GM12878 (cell line): Measurements from ENCODE around the gene FLAD1. TPM values are rescaled to one million over a fixed set of nuclear protein-coding genes. Genes with fewer than 3 reads are reported as not detected.

ENCODE experiments used
- CBFB ChIP-seq: IDR thresholded peaks from 2 replicates; pipeline ENCODE4 v1.6.1; 2016; ENCODE audit warnings: antibody characterized with exemption, low read depth
- CUX1 ChIP-seq: IDR thresholded peaks from 2 replicates; pipeline ENCODE4 v1.6.1; 2012; ENCODE audit warnings: improper control_type of control experiment, low read depth, low read length; ENCODE audit not compliant: insufficient replicate concordance
- E2F8 ChIP-seq: fragments of 450-650 bp; IDR thresholded peaks from 2 replicates; pipeline ENCODE4 v1.6.1; 2018; ENCODE audit warnings: mild to moderate bottlenecking, low read depth, moderate library complexity; ENCODE audit not compliant: partially characterized antibody
- EGR1 ChIP-seq, 2 experiments: IDR thresholded peaks; 1 replicate in 1 of 2; 2 replicates in 1 of 2; pipeline ENCODE4 v1.6.1; 2011 to 2012; ENCODE audit warnings: low read depth in 2 of 2, low read length in 2 of 2, borderline replicate concordance in 1 of 2, mild to moderate bottlenecking in 1 of 2, moderate library complexity in 1 of 2
- ESRRA ChIP-seq: IDR thresholded peaks from 2 replicates; pipeline ENCODE4 v1.6.1; 2012; ENCODE audit warnings: mild to moderate bottlenecking, low read length, improper control_type of control experiment
- GATAD2B ChIP-seq: fragments of 450-650 bp; conservative IDR thresholded peaks from 2 replicates; pipeline ENCODE4 v1.6.1; 2017; ENCODE audit warnings: low read depth, mild to moderate bottlenecking, moderate library complexity
- HDAC2 ChIP-seq: fragments of 200-600 bp; sonication (generic); IDR thresholded peaks from 2 replicates; pipeline ENCODE4 v1.6.1; 2017
- HDAC6 ChIP-seq: fragments of 200-600 bp; sonication (generic); IDR thresholded peaks from one replicate; pipeline ENCODE4 v1.8.0; 2017; ENCODE audit warnings: antibody characterized with exemption; ENCODE audit not compliant: unreplicated experiment
- HDGF ChIP-seq: fragments of 450-650 bp; IDR thresholded peaks from 2 replicates; pipeline ENCODE4 v1.6.1; 2016; ENCODE audit warnings: antibody characterized with exemption
- IRF4 ChIP-seq: IDR thresholded peaks from 2 replicates; pipeline ENCODE4 v1.6.1; 2011; ENCODE audit warnings: low read depth, low read length
- KLF5 ChIP-seq: fragments of 450-650 bp; IDR thresholded peaks from 2 replicates; pipeline ENCODE4 v1.6.1; 2014; ENCODE audit warnings: mild to moderate bottlenecking; ENCODE audit not compliant: partially characterized antibody
- LARP7 ChIP-seq: fragments of 450-650 bp; IDR thresholded peaks from 2 replicates; pipeline ENCODE4 v1.6.1; 2017; ENCODE audit warnings: mild to moderate bottlenecking
- MAX ChIP-seq: IDR thresholded peaks from 2 replicates; pipeline ENCODE4 v1.6.1; 2012; ENCODE audit warnings: low read depth, low read length, improper control_type of control experiment
- MEF2B ChIP-seq: fragments of 450-650 bp; IDR thresholded peaks from 2 replicates; pipeline ENCODE4 v1.6.1; 2018; ENCODE audit warnings: mild to moderate bottlenecking, moderate library complexity; ENCODE audit not compliant: partially characterized antibody, poor library complexity, severe bottlenecking
- MTA2 ChIP-seq: fragments of 450-650 bp; IDR thresholded peaks from 2 replicates; pipeline ENCODE4 v1.6.1; 2016; ENCODE audit warnings: low read depth, mild to moderate bottlenecking, moderate library complexity
- PAX8 ChIP-seq: fragments of 450-650 bp; IDR thresholded peaks from 2 replicates; pipeline ENCODE4 v1.6.1; 2017; ENCODE audit warnings: mild to moderate bottlenecking, moderate library complexity
- POLR2A ChIP-seq: IDR thresholded peaks from 2 replicates; pipeline ENCODE4 v1.6.1; 2011; ENCODE audit warnings: low read depth, mild to moderate bottlenecking, low read length
- POU2F2 ChIP-seq: IDR thresholded peaks from 3 replicates; pipeline ENCODE4 v1.6.1; 2011; ENCODE audit warnings: low read depth, mild to moderate bottlenecking, low read length, borderline replicate concordance
- RAD21 ChIP-seq: IDR thresholded peaks from 2 replicates; pipeline ENCODE4 v1.6.1; 2011; ENCODE audit warnings: mild to moderate bottlenecking, low read depth, low read length, moderate library complexity; ENCODE audit not compliant: insufficient read depth
- RBBP5 ChIP-seq: fragments of 200-600 bp; sonication (generic); conservative IDR thresholded peaks from 2 replicates; pipeline ENCODE4 v1.6.1; 2016
- SMC3 ChIP-seq: IDR thresholded peaks from 2 replicates; pipeline ENCODE4 v1.6.1; 2011; ENCODE audit warnings: low read length, improper control_type of control experiment, borderline replicate concordance
- SPI1 ChIP-seq: IDR thresholded peaks from 2 replicates; pipeline ENCODE4 v1.6.1; 2011; ENCODE audit warnings: low read depth, mild to moderate bottlenecking, low read length, moderate library complexity, borderline replicate concordance; ENCODE audit not compliant: insufficient read depth
- SRF ChIP-seq, 2 experiments: IDR thresholded peaks; 2 replicates each; pipeline ENCODE4 v1.6.1; 2011; ENCODE audit warnings: low read depth in 2 of 2, low read length in 2 of 2, mild to moderate bottlenecking in 1 of 2, moderate library complexity in 1 of 2
- ZNF217 ChIP-seq: fragments of 450-650 bp; IDR thresholded peaks from 2 replicates; pipeline ENCODE4 v1.6.1; 2017; ENCODE audit warnings: antibody characterized with exemption, mild to moderate bottlenecking
- polyA plus RNA-seq, 11 experiments: library from polyadenylated mRNA; depleted of rRNA in 4 of 11; unstranded in 6 of 11; stranded (reverse) in 5 of 11; fragments of >200 nt; fragmentation: Nextera tagmentation in 4 of 11; fragmentation: Illumina TruSeq in 1 of 11; extraction: Ambion mirVana in 4 of 11; extraction: Trizol in 1 of 11; gene quantifications; 1 replicate in 1 of 11; 2 replicates in 10 of 11; pipeline versions ENCODE4 v1.2.1 to v1.2.3, GENCODE V29; 2011 to 2016; ENCODE audit warnings: inconsistent platforms in 2 of 11, missing spikeins in 2 of 11, low read depth in 1 of 11
- total RNA-seq, 4 experiments: library from RNA; depleted of rRNA in 3 of 4; stranded (reverse); fragments of >200 nt in 3 of 4; fragmentation: Illumina TruSeq in 1 of 4; extraction: Trizol in 1 of 4; gene quantifications; 2 replicates each; pipeline versions ENCODE4 v1.2.1 to v1.2.3, GENCODE V29; 2013 to 2021

Gene FLAD1
- total and polyA plus RNA-seq, 10 of the 15 experiments (the other 5 are each of a cell fraction or from before 2014, with no cell fraction given) = 22.9 to 93.4 (median 56.6) TPM

- TF ChIP-seq E2F8 (no peak), ZNF217 (peak; percentile 57; the same call in 1 of the 2 replicates), MTA2 (peak; percentile 37; the same call in 1 of the 2 replicates), SMC3 (peak; percentile 74), SPI1 (no peak), IRF4 (0 out of 2 replicates have a peak, but pooled peaks have one; percentile 13), HDAC2 (no peak), SRF (IDR thresholded peaks at IDR 0.05; ENCODE audit: low read depth in 2 of 2, low read length in 2 of 2) (0 out of 4 replicates have a peak, but pooled peaks of 1 of the 2 experiments have one; percentile 38), POLR2A (peak; percentile 62), EGR1 (IDR thresholded peaks at IDR 0.05; ENCODE audit: borderline replicate concordance in 1 of 2, low read depth in 2 of 2, low read length in 2 of 2) (no peak), CBFB (peak; percentile 70; the same call in 1 of the 2 replicates), KLF5 (peak; percentile 39), HDAC6 (no peak), POU2F2 (peak; percentile 7; the same call in 2 of the 3 replicates), ESRRA (no peak), PAX8 (no peak), CUX1 (no peak), RBBP5 (no peak), MAX (no peak), MEF2B (peak; percentile 54), LARP7 (peak; percentile 52; the same call in 1 of the 2 replicates), RAD21 (peak; percentile 72), HDGF (peak; percentile 83; the same call in 1 of the 2 replicates), GATAD2B (peak; percentile 45; the same call in 1 of the 2 replicates)
These were observed 15.8 kb downstream of the FLAD1 start (continued) for GRCh38 chr1:154998818-154999570.
